Mesothelial cell of epicardium (in vitro differentiated cells): ENCODE measurements around the gene EEF1A2. TPM values are rescaled to one million over a fixed set of nuclear protein-coding genes. Genes with fewer than 3 reads are reported as not detected.

Source experiments
- DNase-seq, 2 experiments: peaks; one replicate each; pipeline ENCODE4 v3.0.0; 2021; ENCODE audit warnings: low spot score in 2 of 2; ENCODE audit not compliant: unreplicated experiment in 2 of 2
- H3K27ac Mint-ChIP-seq: 2 replicates; pipeline ENCODE4 v1.8.0; 2021; ENCODE audit warnings: mixed read lengths
- H3K27me3 Mint-ChIP-seq: 2 replicates; pipeline ENCODE4 v1.8.0; 2021; ENCODE audit warnings: low read depth, mixed read lengths
- H3K36me3 Mint-ChIP-seq: 2 replicates; pipeline ENCODE4 v1.8.0; 2021; ENCODE audit warnings: mixed read lengths
- H3K4me1 Mint-ChIP-seq: 2 replicates; pipeline ENCODE4 v1.8.0; 2021; ENCODE audit warnings: mixed read lengths
- H3K4me3 Mint-ChIP-seq: 2 replicates; pipeline ENCODE4 v1.8.0; 2021; ENCODE audit warnings: mild to moderate bottlenecking, moderate library complexity, mixed read lengths
- H3K9me3 Mint-ChIP-seq: 2 replicates; pipeline ENCODE4 v1.8.0; 2021; ENCODE audit warnings: mixed read lengths
- CTCF ChIP-seq: fragments of 200-600 bp; sonication (generic); IDR thresholded peaks from one replicate; pipeline ENCODE4 v1.5.0; 2021; ENCODE audit warnings: antibody characterized with exemption; ENCODE audit not compliant: unreplicated experiment
- total RNA-seq: library from RNA; stranded (reverse); gene quantifications from 3 replicates; pipeline ENCODE4 v1.2.1, GENCODE V29; 2021

EEF1A2 gene
- total RNA-seq, 1 donor from 2014 or later: 14.6 TPM

GRCh38 chr20:63539092-63539430, 40.2 kb upstream of the EEF1A2 start:
- TF ChIP-seq CTCF: no peak
- H3K4me1 Mint-ChIP-seq: peaks cover 2% of the 10 kb centered on the region
- no peak overlapping the region for H3K27ac Mint-ChIP-seq
- no peak for DNase-seq
- H3K9me3 Mint-ChIP-seq: no peaks in the 10 kb centered on the region
- no peaks in the 10 kb centered on the region for H3K27me3 Mint-ChIP-seq
- H3K4me3 Mint-ChIP-seq: no peak overlapping the region
- no peaks in the 10 kb centered on the region for H3K36me3 Mint-ChIP-seq

- H3K27me3 Mint-ChIP-seq: no peaks in the 10 kb centered on the region
- no peaks in the 10 kb centered on the region for H3K9me3 Mint-ChIP-seq
- peak; percentile 55 for TF ChIP-seq CTCF
- peaks cover 2% of the 10 kb centered on the region for H3K4me1 Mint-ChIP-seq
- no peaks in the 10 kb centered on the region for H3K36me3 Mint-ChIP-seq
- no peak for DNase-seq
- H3K27ac Mint-ChIP-seq: no peak overlapping the region
- peak overlapping the region; percentile 47 for H3K4me3 Mint-ChIP-seq
Measured at GRCh38 chr20:63538204-63539091, 39.6 kb upstream of the EEF1A2 start.

DNA sequence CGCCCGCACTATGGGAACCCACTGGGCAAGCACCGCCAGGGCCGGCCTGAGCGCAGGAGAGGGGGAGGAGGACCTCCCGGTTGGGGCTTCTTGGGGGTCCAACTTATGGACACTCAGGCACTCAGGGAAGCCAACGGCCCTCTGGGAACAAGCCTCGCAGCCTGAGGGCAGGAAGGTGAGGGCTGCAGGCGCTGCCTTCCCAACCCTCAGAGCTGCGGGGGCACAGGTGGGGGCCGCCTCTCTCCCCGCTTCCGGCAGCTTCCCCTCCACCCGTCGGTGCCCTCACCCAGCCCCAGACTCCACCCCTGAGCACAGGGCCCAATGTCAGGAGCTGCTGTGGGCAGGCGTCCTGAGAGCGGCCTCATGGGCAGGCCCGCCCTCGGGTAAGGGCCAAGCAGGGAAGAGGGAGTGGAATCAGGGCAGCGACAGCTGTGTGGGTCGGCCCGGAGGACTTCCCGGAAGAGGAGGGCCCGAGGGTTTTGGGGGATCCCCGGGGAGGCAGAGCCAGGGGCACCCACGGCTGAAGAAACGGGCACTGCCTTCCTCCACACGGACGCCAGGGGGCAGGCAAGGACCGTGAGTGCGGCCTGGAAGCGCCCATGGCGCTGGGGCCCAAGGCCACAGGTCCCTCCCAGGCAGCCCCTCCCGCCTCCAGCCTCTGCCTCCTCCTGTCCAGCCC, 38.8 kb upstream of the EEF1A2 start:
- H3K4me1 Mint-ChIP-seq: peaks cover 2% of the 10 kb centered on the region
- peak; percentile 58 to 85 for DNase-seq
- peak overlapping the region; percentile 47 for H3K4me3 Mint-ChIP-seq
- peak; percentile 95 for TF ChIP-seq CTCF
- H3K27ac Mint-ChIP-seq: no peak overlapping the region
- no peaks in the 10 kb centered on the region for H3K36me3 Mint-ChIP-seq
- no peaks in the 10 kb centered on the region for H3K9me3 Mint-ChIP-seq
- no peaks in the 10 kb centered on the region for H3K27me3 Mint-ChIP-seq

GRCh38 chr20:63536997-63537524, 38.2 kb upstream of the EEF1A2 start, which contains the start of gene PTK6:
Gene PTK6, minus strand, starts transcription at chr20:63537376. Its CDS starts 62 bp downstream, at chr20:63537314.
- Mint-ChIP-seq H3K4me3 (peak within 1 kb of the TSS; percentile 47), H3K4me1 (peaks cover 2% of the 10 kb centered on the region), H3K36me3 (no peaks in the 10 kb centered on the region), H3K27me3 (no peaks in the 10 kb centered on the region), H3K9me3 (no peaks in the 10 kb centered on the region), H3K27ac (no peak within 1 kb of the TSS)
- no peak for TF ChIP-seq CTCF
- no peak for DNase-seq

DNA sequence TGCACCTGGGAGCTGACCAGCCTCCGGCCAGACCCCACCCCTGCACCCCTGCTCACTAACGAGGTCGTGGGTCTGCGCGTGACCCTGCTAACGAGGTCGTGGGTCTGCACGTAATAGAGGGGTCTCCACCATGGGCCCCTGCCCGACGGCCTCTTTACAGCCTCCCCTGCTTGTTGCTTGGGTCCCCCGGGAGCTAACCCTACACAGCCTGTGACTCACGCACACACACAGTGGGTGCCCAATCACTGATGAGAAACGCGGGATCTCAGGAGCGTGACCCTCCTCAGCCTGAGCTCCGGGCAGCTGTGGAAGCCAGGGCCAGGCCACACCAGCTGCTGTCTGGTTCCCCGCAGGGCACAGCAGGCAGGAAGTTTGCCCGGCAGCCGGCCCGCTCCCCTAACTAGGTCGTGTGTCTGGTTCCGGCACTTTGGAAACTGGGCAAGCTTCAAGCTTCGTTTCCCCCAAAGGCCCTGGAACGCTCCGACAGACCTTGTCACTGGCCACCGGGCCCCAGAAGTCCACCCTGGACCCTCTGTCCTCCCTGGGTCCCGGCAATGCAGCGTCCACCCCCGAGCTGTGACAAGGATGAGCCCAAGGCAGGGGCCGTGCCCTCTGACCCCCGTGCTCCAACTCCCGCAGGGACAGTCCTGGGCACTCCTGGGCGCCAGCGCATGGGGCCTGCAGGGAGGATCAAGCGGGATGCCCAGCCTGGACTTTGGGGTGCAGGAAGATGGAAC, 37.5 kb upstream of the EEF1A2 start:
- H3K9me3 Mint-ChIP-seq: no peaks in the 10 kb centered on the region
- peaks cover 2% of the 10 kb centered on the region for H3K4me1 Mint-ChIP-seq
- H3K27ac Mint-ChIP-seq: no peak overlapping the region
- no peaks in the 10 kb centered on the region for H3K27me3 Mint-ChIP-seq
- no peak overlapping the region for H3K4me3 Mint-ChIP-seq
- no peak for DNase-seq
- TF ChIP-seq CTCF: no peak
- H3K36me3 Mint-ChIP-seq: no peaks in the 10 kb centered on the region
